Mesenchymal stem cell (in vitro differentiated cells and primary cell): ENCODE measurements around the gene PSMB2.
A peak's percentile ranks its signal among the peaks of the same experiment; 100 is the strongest.

ENCODE experiments used
- DNase-seq: peaks from one replicate; pipeline ENCODE4 v3.0.0-alpha.2; 2013
- H2AFZ ChIP-seq: one replicate; pipeline ENCODE4 v1.6.1; 2013; ENCODE audit warnings: low read depth, mild to moderate bottlenecking, control low read depth, inconsistent platforms, low read length, moderate library complexity
- H2AK5ac ChIP-seq: 2 replicates; pipeline ENCODE4 v1.6.1; 2013; ENCODE audit warnings: low read length, moderate library complexity, mild to moderate bottlenecking, inconsistent platforms; ENCODE audit not compliant: severe bottlenecking
- H2BK120ac ChIP-seq: one replicate; pipeline ENCODE4 v1.6.1; 2013; ENCODE audit warnings: low read depth, mild to moderate bottlenecking, inconsistent platforms, low read length, moderate library complexity
- H2BK12ac ChIP-seq, 2 experiments: one replicate each; pipeline ENCODE4 v1.6.1; 2013; ENCODE audit warnings: inconsistent platforms in 2 of 2, low read length in 2 of 2, mild to moderate bottlenecking in 2 of 2, moderate library complexity in 2 of 2, control low read depth in 1 of 2
- H2BK15ac ChIP-seq: one replicate; pipeline ENCODE4 v1.6.1; 2013; ENCODE audit warnings: mild to moderate bottlenecking, low read depth, inconsistent platforms; ENCODE audit not compliant: poor library complexity, severe bottlenecking
- H2BK5ac ChIP-seq: 2 replicates; pipeline ENCODE4 v1.6.1; 2013; ENCODE audit warnings: low read depth, mild to moderate bottlenecking, low read length, control low read depth, inconsistent platforms; ENCODE audit not compliant: poor library complexity, severe bottlenecking
- H3K14ac ChIP-seq, 2 experiments: one replicate each; pipeline ENCODE4 v1.6.1; 2013; ENCODE audit warnings: inconsistent platforms in 2 of 2, low read length in 2 of 2, control low read depth in 1 of 2, mild to moderate bottlenecking in 1 of 2, moderate library complexity in 1 of 2
- H3K18ac ChIP-seq, 2 experiments: one replicate each; pipeline ENCODE4 v1.6.1; 2013; ENCODE audit warnings: inconsistent platforms in 2 of 2, low read length in 2 of 2, control low read depth in 1 of 2, low read depth in 1 of 2, mild to moderate bottlenecking in 1 of 2
- H3K23ac ChIP-seq, 2 experiments: one replicate each; pipeline ENCODE4 v1.6.1; 2013; ENCODE audit warnings: inconsistent platforms in 2 of 2, low read length in 2 of 2, mild to moderate bottlenecking in 2 of 2, moderate library complexity in 2 of 2, control low read depth in 1 of 2
- H3K27ac ChIP-seq: 2 replicates; pipeline ENCODE4 v1.5.1; 2013; ENCODE audit warnings: mild to moderate bottlenecking, moderate library complexity, low read length, control low read depth, inconsistent platforms; ENCODE audit not compliant: poor library complexity, severe bottlenecking
- H3K27me3 ChIP-seq, 2 experiments: 2 replicates each; pipeline versions ENCODE4 v1.6.1 to v1.7.0; 2013; ENCODE audit warnings: low read length in 2 of 2, mild to moderate bottlenecking in 2 of 2, moderate library complexity in 2 of 2, control low read depth in 1 of 2, inconsistent platforms in 1 of 2; ENCODE audit not compliant: control insufficient read depth in 1 of 2, insufficient read depth in 1 of 2
- H3K36me3 ChIP-seq, 2 experiments: 2 replicates each; pipeline versions ENCODE4 v1.6.1 to v1.7.0; 2013; ENCODE audit warnings: low read length in 2 of 2, control low read depth in 1 of 2, inconsistent platforms in 1 of 2, low read depth in 1 of 2, mild to moderate bottlenecking in 1 of 2; ENCODE audit not compliant: insufficient read depth in 2 of 2, control insufficient read depth in 1 of 2
- H3K4ac ChIP-seq, 2 experiments: one replicate each; pipeline ENCODE4 v1.6.1; 2013; ENCODE audit warnings: inconsistent platforms in 2 of 2, low read length in 2 of 2, mild to moderate bottlenecking in 2 of 2, moderate library complexity in 2 of 2, control low read depth in 1 of 2, low read depth in 1 of 2
- H3K4me1 ChIP-seq: 2 replicates; pipeline ENCODE4 v1.6.1; 2013; ENCODE audit warnings: low read depth, low read length, control low read depth; ENCODE audit not compliant: control insufficient read depth, insufficient read depth
- H3K4me2 ChIP-seq: 2 replicates; pipeline ENCODE4 v1.6.1; 2013; ENCODE audit warnings: low read length, mild to moderate bottlenecking, inconsistent platforms; ENCODE audit not compliant: poor library complexity, severe bottlenecking
- H3K4me3 ChIP-seq, 2 experiments: 2 replicates each; pipeline versions ENCODE4 v1.5.1 to v1.7.0; 2013; ENCODE audit warnings: low read length in 2 of 2, mild to moderate bottlenecking in 2 of 2, control low read depth in 1 of 2, low read depth in 1 of 2; ENCODE audit not compliant: insufficient read depth in 1 of 2
- H3K79me1 ChIP-seq: replicated peaks from 2 replicates; pipeline ENCODE4 v1.6.1; 2013; ENCODE audit warnings: mild to moderate bottlenecking, control low read depth, low read length, inconsistent platforms; ENCODE audit not compliant: poor library complexity, severe bottlenecking
- H3K9ac ChIP-seq: 2 replicates; pipeline ENCODE4 v1.7.0; 2013; ENCODE audit warnings: mild to moderate bottlenecking, low read length, moderate library complexity
- H3K9me3 ChIP-seq: 2 replicates; pipeline ENCODE4 v1.7.0; 2013; ENCODE audit warnings: mild to moderate bottlenecking, low read length; ENCODE audit not compliant: control insufficient read depth
- H4K8ac ChIP-seq: one replicate; pipeline ENCODE4 v1.6.1; 2013; ENCODE audit warnings: inconsistent platforms, mild to moderate bottlenecking, low read length, moderate library complexity
- H4K91ac ChIP-seq: one replicate; pipeline ENCODE4 v1.6.1; 2013; ENCODE audit warnings: mild to moderate bottlenecking, low read length, inconsistent platforms
- WGBS: methylation state at CpG from one replicate; pipeline ENCODE4 v1.1.7; 2013; ENCODE audit warnings: mixed read lengths; 5-methylcytosine and 5-hydroxymethylcytosine counted together

PSMB2 gene

GRCh38 chr1:35603941-35604340 lies 37.4 kb downstream of the PSMB2 start:
- Histone ChIP-seq H3K14ac (no peak overlapping the region), H2BK15ac (no peak overlapping the region), H3K4ac (no peak overlapping the region), H3K4me2 (no peak overlapping the region), H3K23ac (no peak overlapping the region), H3K9ac (no peak overlapping the region), H3K4me3 (no peak overlapping the region), H3K27ac (no peak overlapping the region), H4K8ac (no peak overlapping the region), H2AFZ (no peak overlapping the region), H2AK5ac (no peak overlapping the region), H3K9me3 (no peaks in the 10 kb centered on the region), H2BK120ac (no peak overlapping the region), H4K91ac (no peak overlapping the region), H2BK5ac (no peak overlapping the region), H3K4me1 (peaks cover 6% of the 10 kb centered on the region), H2BK12ac (no peak overlapping the region), H3K27me3 (no peaks in the 10 kb centered on the region), H3K79me1 (peaks cover 29% of the 10 kb centered on the region), H3K36me3 (peaks cover 39 to 94% of the 10 kb centered on the region in 2 experiments), H3K18ac (no peak overlapping the region)
- 51% methylated on average over 2 of the region's 4 CpGs for WGBS
- peak; percentile 19 for DNase-seq

GRCh38 chr1:35603468-35603867 lies 37.9 kb downstream of the PSMB2 start:
- H3K9me3 ChIP-seq: no peaks in the 10 kb centered on the region

GRCh38 chr1:35600593-35600992 lies 40.7 kb downstream of the PSMB2 start:
- no peaks in the 10 kb centered on the region for H3K27me3 ChIP-seq
- no peak overlapping the region for H3K23ac ChIP-seq
- 92% methylated on average over 3 of the region's 3 CpGs for WGBS
- H2BK12ac ChIP-seq: no peak overlapping the region
- H3K14ac ChIP-seq: no peak overlapping the region
- no peak overlapping the region for H3K4me3 ChIP-seq
- no peak overlapping the region for H2BK15ac ChIP-seq
- peaks cover 27% of the 10 kb centered on the region for H3K79me1 ChIP-seq
- H2BK5ac ChIP-seq: no peak overlapping the region
- no peak overlapping the region for H3K18ac ChIP-seq
- H3K4me2 ChIP-seq: no peak overlapping the region
- no peak overlapping the region for H4K91ac ChIP-seq
- H3K4me1 ChIP-seq: peaks cover 4% of the 10 kb centered on the region
- H3K27ac ChIP-seq: no peak overlapping the region
- H2AFZ ChIP-seq: no peak overlapping the region
- no peak overlapping the region for H2AK5ac ChIP-seq
- no peak overlapping the region for H3K9ac ChIP-seq
- no peaks in the 10 kb centered on the region for H3K9me3 ChIP-seq
- DNase-seq: no peak
- H4K8ac ChIP-seq: no peak overlapping the region
- H3K4ac ChIP-seq: no peak overlapping the region
- H2BK120ac ChIP-seq: no peak overlapping the region
- H3K36me3 ChIP-seq: peaks cover 41 to 77% of the 10 kb centered on the region in 2 experiments

More at GRCh38 chr1:35603468-35603867, 37.9 kb downstream of the PSMB2 start:
- no peak for DNase-seq
- Histone ChIP-seq H2BK15ac (no peak overlapping the region), H2BK120ac (no peak overlapping the region), H2BK12ac (no peak overlapping the region), H2BK5ac (no peak overlapping the region), H3K23ac (no peak overlapping the region), H3K27ac (no peak overlapping the region), H3K4me2 (no peak overlapping the region), H3K79me1 (peaks cover 27% of the 10 kb centered on the region), H3K9ac (no peak overlapping the region), H3K4ac (no peak overlapping the region), H3K14ac (no peak overlapping the region), H3K27me3 (no peaks in the 10 kb centered on the region), H3K4me3 (no peak overlapping the region), H3K18ac (no peak overlapping the region), H3K36me3 (peaks cover 38 to 89% of the 10 kb centered on the region in 2 experiments), H4K91ac (no peak overlapping the region), H4K8ac (peak overlapping the region; percentile 23), H3K4me1 (peaks cover 6% of the 10 kb centered on the region), H2AK5ac (no peak overlapping the region), H2AFZ (no peak overlapping the region)
- 63% methylated on average over 1 of the region's 3 CpGs for WGBS

- DNase-seq: no peak
- peaks cover 40 to 67% of the 10 kb centered on the region in 2 experiments for H3K36me3 ChIP-seq
- H2AK5ac ChIP-seq: no peak overlapping the region
- 92% methylated on average over 3 of the region's 3 CpGs for WGBS
- peaks cover 18% of the 10 kb centered on the region for H3K79me1 ChIP-seq
- H2AFZ ChIP-seq: no peak overlapping the region
- H2BK5ac ChIP-seq: no peak overlapping the region
- H3K27ac ChIP-seq: no peak overlapping the region
- H4K8ac ChIP-seq: no peak overlapping the region
- no peak overlapping the region for H3K9ac ChIP-seq
- H4K91ac ChIP-seq: no peak overlapping the region
- no peak overlapping the region for H3K14ac ChIP-seq
- no peak overlapping the region for H3K4me3 ChIP-seq
- no peak overlapping the region for H2BK120ac ChIP-seq
- no peaks in the 10 kb centered on the region for H3K4me1 ChIP-seq
- no peak overlapping the region for H3K18ac ChIP-seq
- no peak overlapping the region for H3K4me2 ChIP-seq
- no peaks in the 10 kb centered on the region for H3K27me3 ChIP-seq
- H3K23ac ChIP-seq: no peak overlapping the region
- H3K9me3 ChIP-seq: no peaks in the 10 kb centered on the region
- H2BK12ac ChIP-seq: no peak overlapping the region
- no peak overlapping the region for H2BK15ac ChIP-seq
- H3K4ac ChIP-seq: no peak overlapping the region
Measured at GRCh38 chr1:35599411-35599810, 41.9 kb downstream of the PSMB2 start.
